Vagina (tissue), 2 donors: Measurements from ENCODE around the gene PRKAR1B.

Source experiments
- POLR2A ChIP-seq, 2 donors: fragments of 450-650 bp; IDR thresholded peaks; one replicate each; pipeline ENCODE4 v1.6.1; 2017; ENCODE audit warnings: antibody characterized with exemption in 2 of 2, mild to moderate bottlenecking in 2 of 2, moderate library complexity in 2 of 2
- TF ChIP-seq, protein P1 (sequence below), 3 experiments: fragments of 450-650 bp in 2 of 3; fragments of 200-600 bp in 1 of 3; sonication (generic) in 1 of 3; IDR thresholded peaks; one replicate each; pipeline ENCODE4 v1.5.1; 2017 to 2019; ENCODE audit warnings: antibody characterized with exemption in 3 of 3, mild to moderate bottlenecking in 2 of 3, moderate library complexity in 2 of 3

DNA sequence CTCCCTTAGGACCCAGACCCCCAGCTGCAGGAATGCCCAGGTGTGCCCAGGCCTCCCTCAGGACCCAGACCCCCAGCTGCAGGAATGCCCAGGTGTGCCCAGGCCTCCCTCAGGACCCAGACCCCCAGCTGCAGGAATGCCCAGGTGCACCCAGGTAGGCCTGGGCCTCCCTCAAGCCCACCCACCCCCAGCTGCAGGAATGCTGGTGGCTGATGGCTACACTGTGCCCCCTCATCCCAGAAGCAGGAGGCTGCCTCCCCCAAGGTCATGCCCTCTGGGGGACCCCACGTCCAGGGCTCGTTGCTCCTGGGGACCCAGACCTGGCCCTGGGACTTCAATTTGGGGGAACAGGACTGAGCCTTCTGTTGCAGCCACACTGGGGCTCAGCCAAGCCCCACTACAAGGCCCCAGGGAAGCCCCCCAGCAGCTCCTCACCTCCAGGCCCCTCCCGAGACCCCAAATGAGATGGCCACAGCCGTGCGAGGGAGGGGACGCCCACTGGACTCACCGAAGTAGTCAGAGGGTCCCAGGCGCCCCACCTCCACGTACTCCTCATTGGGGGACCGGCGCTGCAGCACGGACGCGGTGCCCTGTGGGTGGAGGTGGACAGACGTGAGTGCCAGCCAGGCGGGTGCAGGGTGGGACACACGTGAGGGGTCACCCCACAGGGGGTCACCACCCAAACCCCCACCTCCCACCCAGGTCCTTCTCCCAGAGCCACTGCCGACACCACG is 176.0 kb downstream of the PRKAR1B start:
- TF ChIP-seq POLR2A (IDR thresholded peaks at IDR 0.05), result no peak
- TF ChIP-seq, protein P1, sequence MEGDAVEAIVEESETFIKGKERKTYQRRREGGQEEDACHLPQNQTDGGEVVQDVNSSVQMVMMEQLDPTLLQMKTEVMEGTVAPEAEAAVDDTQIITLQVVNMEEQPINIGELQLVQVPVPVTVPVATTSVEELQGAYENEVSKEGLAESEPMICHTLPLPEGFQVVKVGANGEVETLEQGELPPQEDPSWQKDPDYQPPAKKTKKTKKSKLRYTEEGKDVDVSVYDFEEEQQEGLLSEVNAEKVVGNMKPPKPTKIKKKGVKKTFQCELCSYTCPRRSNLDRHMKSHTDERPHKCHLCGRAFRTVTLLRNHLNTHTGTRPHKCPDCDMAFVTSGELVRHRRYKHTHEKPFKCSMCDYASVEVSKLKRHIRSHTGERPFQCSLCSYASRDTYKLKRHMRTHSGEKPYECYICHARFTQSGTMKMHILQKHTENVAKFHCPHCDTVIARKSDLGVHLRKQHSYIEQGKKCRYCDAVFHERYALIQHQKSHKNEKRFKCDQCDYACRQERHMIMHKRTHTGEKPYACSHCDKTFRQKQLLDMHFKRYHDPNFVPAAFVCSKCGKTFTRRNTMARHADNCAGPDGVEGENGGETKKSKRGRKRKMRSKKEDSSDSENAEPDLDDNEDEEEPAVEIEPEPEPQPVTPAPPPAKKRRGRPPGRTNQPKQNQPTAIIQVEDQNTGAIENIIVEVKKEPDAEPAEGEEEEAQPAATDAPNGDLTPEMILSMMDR (IDR thresholded peaks at IDR 0.05), result no peak
